Limb (tissue), 2 donors: ENCODE data around the gene VDR.
"Not testable (repeated sequence)": the region's sequence is repeated elsewhere in the genome, so short reads cannot be mapped to it uniquely, and the experiment has no call there.

Experiments used
- DNase-seq, 2 donors: peaks; one replicate each; pipeline ENCODE4 v3.0.0-alpha.2; 2016; ENCODE audit errors: extremely low spot score in 2 of 2

The VDR gene

DNA sequence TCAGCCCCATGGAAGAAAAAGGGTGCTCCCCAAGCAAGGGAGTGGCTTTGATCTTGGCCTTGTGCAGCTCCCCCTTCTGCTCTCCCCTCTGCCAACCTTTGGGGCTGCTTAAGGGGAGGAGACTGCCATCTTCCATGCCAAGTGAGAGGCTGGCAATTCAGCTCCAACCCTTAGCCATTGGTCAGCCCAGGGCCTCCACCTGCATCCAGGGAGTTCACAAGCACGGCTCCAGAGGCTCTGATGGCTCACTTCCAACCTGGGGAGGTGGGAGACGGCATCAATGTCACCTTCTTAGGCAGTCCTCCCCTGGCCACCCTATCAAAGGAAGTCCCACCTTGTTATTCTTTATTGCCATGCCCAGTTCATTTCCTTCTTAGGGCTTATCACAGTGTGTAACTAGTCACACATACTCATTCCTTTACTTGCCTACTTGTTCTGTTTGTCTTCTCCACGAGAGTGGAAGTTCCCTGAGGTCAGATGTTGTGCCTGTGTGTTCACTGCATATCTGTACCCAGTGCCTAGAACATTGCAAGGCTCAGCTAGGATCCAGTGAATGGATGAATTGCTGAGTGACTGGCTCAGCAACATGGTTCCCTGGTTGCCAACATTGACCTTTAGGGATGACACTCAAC, 90.1 kb downstream of the VDR start:
- DNase-seq = no peak

DNA sequence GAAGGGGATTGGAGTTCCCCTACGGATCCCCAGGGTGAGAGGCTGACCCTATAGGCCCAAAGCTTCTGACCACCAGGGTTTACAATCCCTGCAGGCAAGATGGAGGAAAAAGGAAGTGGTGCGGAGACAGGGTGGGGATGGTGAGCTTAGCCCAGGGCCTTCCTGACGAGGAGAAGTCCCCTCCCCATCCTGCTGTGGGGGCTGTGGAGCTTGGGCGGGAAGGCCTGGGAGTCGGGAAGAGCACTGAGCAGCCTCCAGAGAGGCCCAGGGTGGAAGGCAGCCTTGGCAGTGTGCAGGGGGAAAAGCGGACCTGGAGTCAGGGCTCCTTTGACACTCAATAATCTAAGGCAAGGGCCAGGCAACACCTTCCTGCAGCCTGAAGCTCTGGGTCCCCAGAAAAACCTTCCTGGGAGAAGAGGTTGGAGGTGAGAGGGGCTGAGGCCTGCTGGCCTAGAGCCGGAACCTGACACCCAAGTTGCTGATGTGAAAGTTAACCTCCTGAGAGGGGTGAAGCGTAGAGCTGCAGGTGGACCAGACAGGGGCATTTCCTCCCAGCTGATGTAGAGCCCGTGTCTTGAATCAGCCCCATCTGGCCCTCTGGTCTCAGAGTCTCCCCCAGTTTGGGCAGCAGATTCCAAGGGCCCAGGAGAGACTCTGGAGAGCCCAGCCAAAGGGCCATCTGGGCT, 91.1 kb downstream of the VDR start:
- no peak for DNase-seq

DNA sequence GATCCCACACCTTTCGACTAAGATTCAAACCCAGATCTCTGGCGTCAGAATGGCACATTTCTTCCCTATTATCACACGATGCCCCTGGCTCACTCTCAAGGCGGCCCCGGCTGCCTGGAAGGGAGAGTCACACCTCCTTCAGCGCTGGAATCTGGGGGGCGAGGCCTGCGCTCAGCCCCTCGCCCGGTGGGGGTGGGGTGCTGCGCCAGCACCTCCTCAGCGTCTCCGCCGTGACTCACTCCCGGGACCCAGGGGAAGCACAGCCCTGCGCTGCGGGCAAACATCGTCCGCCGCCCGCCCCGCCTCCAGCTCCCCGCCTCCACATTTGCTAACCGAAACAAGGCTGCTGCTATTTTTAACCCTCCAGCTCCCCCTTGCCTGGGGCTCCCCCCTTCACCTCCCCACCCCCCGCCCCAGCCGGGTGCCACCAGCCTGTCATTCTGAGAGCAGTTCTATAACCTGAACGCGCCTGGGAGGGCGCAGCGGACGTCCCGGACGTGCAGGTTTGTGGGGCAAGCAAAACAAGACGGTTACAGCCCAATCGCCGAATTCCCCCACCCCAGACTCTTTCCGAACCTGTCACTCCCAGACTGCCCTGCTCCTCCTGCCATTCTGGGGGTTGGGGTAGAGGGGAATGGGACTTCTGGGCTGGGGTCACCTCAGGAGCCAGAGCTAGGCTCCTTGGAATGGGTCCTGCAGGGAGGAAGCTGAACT, 91.8 kb downstream of the VDR start:
- peak; percentile 69 to 87 for DNase-seq

DNA sequence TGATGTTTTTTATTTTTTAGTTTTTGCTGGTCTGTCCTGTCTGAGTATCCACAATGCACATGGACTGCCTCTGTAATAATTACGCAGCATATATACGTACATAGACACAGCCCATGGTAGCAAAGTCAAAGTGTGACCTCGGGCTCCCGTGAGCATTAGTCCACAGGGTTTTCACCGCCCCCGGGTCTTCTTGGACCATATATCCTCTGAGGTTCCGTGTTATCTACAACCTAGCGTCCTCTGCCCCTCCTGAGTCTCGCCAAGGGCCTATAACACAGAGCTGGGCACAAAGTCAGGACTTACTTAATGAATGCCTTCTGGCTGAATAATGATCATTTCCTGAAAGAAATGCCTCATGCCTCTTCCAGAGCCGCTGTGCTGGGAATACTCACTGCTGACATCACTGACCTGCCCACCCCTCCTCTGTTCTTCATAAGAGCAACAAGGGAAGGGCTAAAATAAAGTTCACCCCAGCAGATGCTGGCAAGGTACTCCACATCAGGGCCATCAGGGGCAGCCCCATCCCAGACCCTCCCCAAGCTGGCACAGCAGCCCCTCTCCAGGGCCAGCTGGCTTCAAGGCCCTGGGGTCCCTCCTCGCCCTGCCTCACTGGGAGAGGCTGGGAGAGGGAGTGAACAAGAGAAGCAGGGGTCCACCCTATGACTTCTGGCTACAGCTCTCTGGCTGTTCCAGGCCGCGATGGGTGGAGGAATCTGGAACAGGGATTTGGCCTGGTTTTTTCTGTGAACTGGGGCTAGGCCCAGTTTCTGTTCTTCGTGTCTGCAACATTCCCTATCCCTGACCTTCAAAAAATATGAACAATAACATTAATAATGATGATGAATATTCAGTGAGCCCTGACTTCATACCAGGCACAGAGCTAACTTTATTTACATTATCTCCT, 93.0 kb downstream of the VDR start:
- DNase-seq = no peak

DNA sequence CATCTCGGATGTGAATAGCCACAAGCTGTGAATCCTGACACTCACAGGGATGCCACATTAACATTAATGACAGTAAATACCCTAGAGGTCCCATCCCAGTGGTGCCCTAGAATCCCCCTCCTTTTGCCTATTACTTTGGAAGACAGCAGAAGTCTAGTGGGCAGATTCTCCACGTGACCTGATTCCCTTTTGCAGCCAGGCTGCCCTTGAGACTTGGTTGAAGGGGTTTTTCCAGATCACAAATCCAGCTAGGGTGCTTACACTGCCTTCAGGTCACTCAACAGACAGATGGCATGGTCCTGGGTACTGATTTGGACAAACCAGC, 93.8 kb downstream of the VDR start:
- no peak for DNase-seq

DNA sequence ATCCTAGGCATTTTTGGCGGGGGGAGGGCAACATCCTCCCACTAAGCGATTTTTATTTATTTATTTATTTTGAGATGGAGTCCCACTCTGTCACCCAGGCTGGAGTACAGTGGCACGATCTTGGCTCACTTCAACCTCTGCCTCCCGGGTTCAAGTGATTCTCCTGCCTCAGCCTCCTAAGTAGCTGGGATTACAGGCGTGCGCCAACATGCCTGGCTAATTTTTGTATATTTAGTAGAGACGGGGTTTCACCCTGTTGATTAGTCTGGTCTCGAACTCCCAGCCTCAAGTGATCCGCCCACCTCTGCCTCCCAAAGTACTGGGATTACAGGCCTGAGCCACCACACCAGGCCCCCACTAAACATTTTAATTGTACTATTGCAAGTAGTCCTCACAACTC, 95.3 kb downstream of the VDR start:
- not testable (repeated sequence) for DNase-seq

DNA sequence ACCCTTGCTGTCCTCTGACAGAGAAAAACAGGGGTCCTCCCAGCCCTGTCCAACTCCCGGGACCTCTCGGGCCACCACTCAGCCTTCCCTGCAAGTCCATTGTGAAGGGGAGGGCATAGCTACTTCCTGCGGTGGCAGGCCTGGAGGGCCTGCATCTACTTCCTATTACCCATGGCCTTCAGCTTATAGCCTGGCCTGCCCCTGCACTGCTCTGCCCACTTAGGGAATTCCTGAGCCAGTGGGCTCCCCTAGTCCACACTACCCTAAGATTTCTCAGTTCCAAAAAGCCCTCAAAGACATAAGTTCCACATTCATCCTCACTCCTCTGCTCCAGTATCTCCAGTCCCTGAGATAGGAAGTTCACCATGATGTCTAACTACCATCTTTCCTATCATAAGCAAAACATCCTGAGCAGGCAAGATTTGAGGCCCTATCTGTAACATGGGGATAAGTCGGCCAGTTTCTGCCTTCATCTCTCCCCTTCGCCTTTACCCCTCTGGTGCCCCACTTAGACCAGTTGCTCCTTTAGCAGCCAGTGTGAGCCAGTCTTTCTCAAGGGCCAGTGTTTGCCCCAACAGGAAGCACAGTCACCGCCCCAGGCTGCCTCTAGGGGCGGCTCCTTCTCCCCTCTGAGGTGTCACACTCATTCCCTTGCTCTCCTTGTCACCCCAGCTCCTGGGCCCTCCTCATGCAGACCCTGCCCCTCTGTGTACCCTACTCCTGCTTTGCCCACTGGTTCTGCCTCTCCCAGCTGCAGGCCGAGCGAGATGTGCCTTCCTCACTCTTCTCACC, 96.0 kb downstream of the VDR start:
- no peak for DNase-seq

DNA sequence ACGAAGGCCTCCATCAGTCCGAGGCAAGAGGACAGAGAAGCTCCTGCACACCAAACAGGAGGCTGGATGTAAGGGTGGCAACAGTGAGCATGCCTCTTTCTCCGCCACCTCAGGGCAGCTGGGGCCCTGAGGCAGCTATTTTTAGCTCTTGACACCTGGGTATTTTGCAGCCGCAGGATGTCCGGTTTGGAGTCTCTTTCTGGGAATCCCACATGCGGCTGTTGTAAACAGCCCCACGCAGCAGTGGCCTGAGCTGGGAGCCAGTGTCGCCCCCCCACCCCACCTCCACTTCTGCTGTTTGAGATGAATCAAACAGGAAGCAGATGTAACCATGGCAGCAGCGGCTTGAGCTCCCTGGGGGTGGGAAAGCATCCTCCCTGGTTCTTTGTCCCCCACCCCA, 96.7 kb downstream of the VDR start:
- DNase-seq = peak in 1 of 2 donors; percentile 68

DNA sequence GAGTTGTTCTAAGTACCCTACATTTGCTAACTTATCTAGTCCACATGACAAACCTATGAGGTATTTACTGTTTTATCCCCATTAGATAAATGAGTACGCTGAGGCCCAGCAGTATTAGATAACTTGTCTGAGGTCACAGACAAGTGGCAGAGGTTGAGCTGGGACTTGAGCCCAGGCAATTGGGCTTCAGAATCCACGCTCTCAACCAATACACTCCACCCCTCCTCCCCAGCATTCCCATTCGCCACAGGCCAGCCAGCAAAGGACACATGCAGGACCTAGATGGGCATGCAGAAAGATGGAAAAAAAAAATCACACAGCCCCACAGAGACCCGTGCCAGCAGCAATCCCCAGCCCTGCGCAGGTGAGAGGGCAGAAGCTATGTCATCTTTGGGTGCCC, 97.5 kb downstream of the VDR start:
- no peak for DNase-seq

DNA sequence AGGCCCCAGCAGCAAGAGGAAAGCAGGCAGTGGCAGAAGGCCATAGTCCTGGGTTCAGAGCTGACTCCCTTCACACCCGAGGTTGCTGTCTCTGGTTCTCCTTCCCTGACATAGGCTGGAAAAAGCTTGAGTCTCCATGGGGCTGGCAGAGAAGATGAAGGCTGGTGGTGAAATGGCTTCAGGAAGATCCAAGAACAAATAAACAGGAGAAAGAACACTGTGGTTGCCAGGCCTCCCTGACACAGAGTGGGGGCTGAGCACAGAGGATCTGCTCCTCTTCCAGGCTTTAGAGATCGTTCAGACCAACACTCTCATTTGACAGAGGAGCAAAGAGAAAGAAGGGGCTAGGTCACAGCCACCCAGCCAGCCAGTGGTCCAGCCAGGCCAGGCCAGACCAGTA, 99.4 kb downstream of the VDR start:
- no peak for DNase-seq

DNA sequence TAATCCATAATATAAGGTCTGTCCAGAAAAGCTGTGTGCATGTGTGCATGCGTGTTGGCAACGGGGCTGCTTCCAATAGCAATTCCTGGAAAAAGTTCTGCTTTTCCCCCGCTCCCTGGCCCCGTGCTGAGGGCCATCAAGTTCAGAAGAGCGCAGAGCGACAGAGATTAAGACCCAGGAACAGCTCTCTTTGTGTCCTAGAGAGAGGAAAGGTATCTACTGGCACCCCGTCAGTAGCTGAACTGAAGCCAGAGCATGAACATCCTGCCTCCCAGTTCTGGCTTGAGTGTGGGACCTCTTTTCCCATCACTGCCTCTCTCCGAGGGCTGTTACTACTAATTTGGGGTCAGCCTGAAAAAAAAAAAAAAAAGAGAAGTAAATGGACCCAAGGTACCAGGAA, 100.6 kb downstream of the VDR start:
- DNase-seq = no peak

DNA sequence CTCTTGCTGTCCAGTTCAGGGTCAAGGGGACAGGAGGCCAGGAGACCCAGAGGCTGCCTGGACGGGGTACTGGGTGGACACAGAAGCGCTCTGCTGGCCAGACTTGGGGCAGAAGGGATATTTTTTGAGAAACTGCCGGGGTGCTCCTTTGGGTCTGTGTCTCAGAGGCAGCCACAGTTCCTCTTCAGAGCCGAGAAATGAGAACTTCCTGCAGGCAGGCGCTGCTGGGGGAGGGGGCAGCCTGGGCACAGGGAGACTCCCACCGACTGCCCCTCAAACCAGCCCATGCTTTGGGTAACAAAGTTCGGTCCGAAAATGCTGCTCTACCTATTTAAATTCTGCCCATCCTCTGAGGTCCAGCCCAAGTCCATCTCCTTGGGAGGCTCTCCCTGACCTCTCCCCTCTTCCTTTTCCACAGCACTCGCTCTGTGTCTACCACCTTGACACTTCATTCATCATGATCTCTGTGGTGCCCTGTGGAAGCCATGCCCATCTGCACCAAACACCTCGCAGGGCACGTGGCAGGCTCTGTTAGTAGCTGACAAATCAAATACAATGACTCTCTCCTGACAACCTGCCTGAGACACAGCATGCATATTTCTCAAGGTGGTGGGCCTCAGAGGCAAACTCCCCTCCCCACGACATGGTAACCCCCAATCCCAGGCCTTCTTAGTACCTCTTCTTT, 101.5 kb downstream of the VDR start:
- DNase-seq = no peak

DNA sequence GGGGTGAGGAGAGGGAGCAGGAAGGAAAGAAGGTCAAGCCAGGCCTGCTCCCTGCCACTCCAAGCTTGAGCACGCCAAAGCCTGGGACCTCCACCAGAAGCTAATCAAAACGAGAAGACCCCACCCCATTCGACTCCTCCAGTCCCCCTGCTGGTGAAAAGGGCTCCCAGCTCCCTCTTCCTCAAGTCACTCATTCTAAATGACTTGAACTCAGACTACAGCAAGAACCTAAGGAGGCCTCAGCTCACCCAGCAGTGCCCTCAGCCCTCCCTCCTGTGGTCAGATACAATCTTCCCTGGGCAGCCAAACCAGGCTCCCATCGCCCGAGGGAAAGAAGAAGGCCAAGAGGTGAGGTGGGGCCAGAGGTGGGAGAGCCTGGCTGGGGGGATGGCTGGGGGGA, 102.5 kb downstream of the VDR start:
- DNase-seq = no peak

DNA sequence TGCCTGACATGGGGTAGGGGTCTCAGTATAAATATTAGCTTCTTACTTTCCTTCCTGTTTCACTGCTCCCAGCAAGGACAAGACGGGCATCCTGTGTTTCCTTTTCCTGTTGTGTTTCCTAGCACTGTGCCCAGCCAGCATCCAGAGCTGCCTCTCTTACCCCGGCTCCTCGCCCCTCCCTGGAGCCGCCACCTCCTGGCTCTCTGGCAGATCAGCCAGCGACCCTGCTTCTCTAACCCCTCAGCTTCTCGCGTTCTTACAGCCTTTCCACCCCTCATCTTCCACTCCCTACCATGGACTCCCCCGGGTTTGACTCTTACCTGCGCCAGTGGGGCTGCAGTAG, 102.9 kb downstream of the VDR start:
- no peak for DNase-seq

DNA sequence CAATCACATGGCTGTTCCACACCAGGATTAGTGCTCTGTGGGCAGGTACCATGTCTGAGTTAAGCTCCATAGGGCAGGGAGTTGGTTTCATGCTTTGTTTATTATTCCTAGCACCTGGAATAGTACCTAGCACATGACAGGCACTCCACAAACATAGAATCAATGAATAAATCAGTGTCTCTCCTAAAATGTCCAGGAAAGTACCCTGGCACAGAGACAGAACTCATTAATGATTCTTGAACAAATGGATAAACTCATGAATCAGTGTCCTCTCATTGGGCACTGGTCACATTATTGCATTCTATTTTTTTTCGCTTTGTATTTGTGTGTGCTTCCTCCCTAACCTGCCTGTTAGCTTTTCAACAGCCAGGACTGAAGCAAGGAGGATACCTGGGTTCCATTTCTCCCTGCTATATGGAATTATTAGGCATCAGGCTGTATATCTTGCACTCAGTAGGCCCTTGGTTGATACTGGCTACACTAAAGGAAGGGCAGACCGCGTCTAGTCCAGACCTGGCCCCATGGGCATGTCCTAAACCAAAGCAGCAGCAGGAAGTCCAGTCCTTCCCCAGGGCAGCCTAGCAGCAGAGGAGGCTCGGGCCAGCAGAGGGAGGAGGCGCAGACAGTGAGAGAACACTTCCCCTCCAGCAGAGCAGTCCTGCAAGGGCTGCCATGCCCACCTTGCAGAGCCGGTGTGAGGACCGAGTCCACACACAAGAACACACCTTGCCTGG, 103.5 kb downstream of the VDR start:
- DNase-seq = no peak

DNA sequence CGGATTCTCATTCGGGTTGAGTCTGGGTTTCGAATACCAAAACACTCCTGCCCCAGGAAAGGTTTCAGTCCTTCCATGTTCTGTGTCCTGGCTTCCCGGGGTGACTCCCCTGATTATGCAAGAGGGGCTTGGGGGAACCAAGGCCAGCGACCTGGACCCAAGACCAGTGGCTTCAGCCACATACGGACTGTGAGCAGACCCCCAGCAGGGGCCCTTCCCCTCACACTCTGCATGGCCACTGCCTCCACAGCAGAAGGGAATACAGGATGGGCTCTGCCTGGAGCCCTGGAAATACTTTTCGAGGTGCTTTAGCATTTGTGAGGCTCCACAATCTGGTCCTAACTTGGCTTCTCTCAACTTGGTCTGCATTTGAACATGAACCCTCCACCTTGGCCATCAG, 104.2 kb downstream of the VDR start:
- no peak for DNase-seq

DNA sequence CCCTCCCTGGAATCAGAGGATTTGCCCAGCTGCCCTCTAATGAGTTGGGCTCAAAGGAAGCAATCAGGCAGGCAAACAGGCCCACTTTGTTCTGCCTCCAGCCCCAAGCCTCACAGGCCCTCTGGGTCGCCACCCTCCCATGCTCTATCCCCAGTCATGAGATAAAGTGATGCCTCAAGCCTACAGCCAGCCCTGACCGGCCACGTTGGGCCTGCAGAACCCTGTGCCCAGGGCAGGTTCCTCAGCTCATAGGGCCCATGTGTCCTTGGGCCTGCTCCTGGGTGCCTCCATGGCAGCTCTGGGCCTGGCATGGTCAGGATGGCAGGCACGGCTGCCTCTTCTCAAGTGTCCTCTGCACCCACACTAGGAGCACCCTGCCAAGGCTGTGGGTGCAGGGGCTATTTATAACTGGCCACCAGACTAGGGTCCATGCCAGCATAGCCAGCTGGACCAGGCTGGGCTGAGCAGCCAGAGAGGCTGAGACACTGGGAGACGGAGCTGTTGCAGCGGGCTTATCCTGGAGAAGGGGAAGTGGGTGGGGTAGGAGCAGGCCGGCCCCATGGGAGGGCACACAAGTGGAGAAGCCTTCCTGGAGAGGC, 105.3 kb downstream of the VDR start:
- DNase-seq = no peak

DNA sequence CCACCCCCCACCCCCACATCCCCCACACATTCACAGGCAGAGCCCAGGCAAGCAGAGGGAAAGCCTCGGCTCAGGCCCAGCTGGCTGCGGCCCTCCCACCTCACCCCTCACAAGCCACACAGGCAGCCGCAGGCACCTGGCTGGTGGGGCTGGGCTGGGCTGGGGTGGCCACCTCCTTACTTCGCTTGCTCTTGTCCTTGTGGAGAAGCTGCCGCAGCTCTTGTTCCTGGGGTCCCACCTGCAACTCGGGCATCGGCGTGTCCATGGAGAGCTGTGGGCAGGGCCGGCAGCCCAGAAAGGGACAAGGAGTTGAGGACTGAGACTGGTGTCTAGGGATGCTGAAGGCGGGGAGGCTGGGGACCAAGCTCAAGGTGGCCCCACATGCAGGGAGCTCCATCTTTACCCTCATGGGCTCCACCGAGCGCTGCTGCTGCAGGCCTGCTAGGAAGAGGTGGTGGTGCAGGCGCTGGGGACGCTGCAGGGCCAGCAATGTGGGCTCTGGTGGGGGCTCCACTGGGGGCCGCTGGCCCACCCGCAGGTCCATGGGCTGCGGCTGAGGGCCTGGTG, 106.3 kb downstream of the VDR start:
- DNase-seq = no peak

DNA sequence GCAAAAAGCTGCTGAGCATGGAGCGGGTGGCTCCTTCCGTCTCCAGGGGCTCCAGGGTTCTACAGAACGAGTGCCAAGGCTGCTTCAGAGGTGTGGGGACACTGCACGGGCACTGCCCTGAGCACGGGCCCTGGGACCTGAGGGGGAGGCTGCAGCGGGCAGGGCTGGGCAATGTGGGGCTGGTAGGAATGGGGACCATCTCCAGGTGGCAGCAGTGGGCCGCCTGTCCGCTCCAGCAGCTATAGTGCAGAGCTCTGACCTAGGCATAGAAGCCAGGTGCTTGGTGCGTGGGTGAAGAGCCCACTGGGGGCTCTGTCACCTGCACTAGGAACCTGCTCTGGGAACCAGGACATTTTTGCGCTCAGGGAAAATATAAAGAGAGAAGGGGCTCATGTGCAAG, 107.4 kb downstream of the VDR start:
- DNase-seq = no peak
